GM10248 (cell line): ENCODE data around the gene RASA3.

Experiments
- CTCF ChIA-PET: fragments of 300-600 bp; sonication (Branson Sonifier 250); formaldehyde crosslinking; extraction: SDS; loops from one replicate; lab custom pipeline; 2021; ENCODE audit warnings: antibody characterized with exemption; lab: Yijun Ruan, JAX
- POLR2A ChIA-PET: fragments of 350-650 bp; sonication (Branson Sonifier 250); formaldehyde crosslinking; extraction: SDS; loops from one replicate; lab custom pipeline; 2020; ENCODE audit warnings: antibody characterized with exemption; lab: Yijun Ruan, JAX
- DNase-seq: peaks from one replicate; pipeline ENCODE4 v3.0.0; 2012; ENCODE audit errors: extremely low spot score
- CTCF ChIP-seq: IDR thresholded peaks from 2 replicates; pipeline ENCODE4 v1.5.1; 2012; ENCODE audit warnings: mild to moderate bottlenecking, low read depth; ENCODE audit errors: extremely low read depth, missing control alignments, control extremely low read depth

RASA3 gene

GRCh38 chr13:114034481-114034891, 97.9 kb downstream of the RASA3 start:
- TF ChIP-seq CTCF = no peak
- ChIA-PET CTCF (no interaction called here), POLR2A (no interaction called here)
- DNase-seq = no peak

GRCh38 chr13:114033541-114034315, 98.7 kb downstream of the RASA3 start:
- ChIA-PET CTCF (no interaction called here), POLR2A (no interaction called here)
- TF ChIP-seq CTCF = no peak
- DNase-seq = no peak

- TF ChIP-seq CTCF = no peak
- ChIA-PET POLR2A (no interaction called here), CTCF (no interaction called here)
- no peak for DNase-seq
These were observed 100.2 kb downstream of the RASA3 start for GRCh38 chr13:114032126-114032799.

- POLR2A ChIA-PET = no interaction called here
These were observed 100.8 kb downstream of the RASA3 start for GRCh38 chr13:114031631-114032030.

GRCh38 chr13:114030666-114031610, 101.5 kb downstream of the RASA3 start:
- no peak for DNase-seq
- CTCF ChIA-PET = no interaction called here
- no peak for TF ChIP-seq CTCF
- POLR2A ChIA-PET = no interaction called here

More at GRCh38 chr13:114031631-114032030, 100.8 kb downstream of the RASA3 start:
- TF ChIP-seq CTCF = no peak
- DNase-seq = no peak
- CTCF ChIA-PET = no interaction called here

GRCh38 chr13:114029866-114030625, 102.4 kb downstream of the RASA3 start:
- CTCF ChIA-PET = no interaction called here
- POLR2A ChIA-PET = no interaction called here
- TF ChIP-seq CTCF = no peak
- no peak for DNase-seq
